IPS-NIHi11 (cell line): ENCODE data around the gene TAF1C.
A peak's percentile ranks its signal among the peaks of the same experiment; 100 is the strongest.

Experiments used
- DNase-seq: peaks from one replicate; pipeline ENCODE4 v3.0.0; 2012; ENCODE audit warnings: mixed read lengths, low spot score

TAF1C gene

GRCh38 chr16:84159800-84160199 is 27.1 kb downstream of the TAF1C start:
- no peak for DNase-seq

- DNase-seq, result no peak
Observed at GRCh38 chr16:84159007-84159406, 27.9 kb downstream of the TAF1C start.

- no peak for DNase-seq
Observed at GRCh38 chr16:84156342-84156784, 30.5 kb downstream of the TAF1C start.

GRCh38 chr16:84155771-84156170 is 31.1 kb downstream of the TAF1C start:
- no peak for DNase-seq

GRCh38 chr16:84155226-84155625 is 31.6 kb downstream of the TAF1C start:
- DNase-seq, result no peak

GRCh38 chr16:84153660-84154214 is 33.1 kb downstream of the TAF1C start:
- DNase-seq, result no peak

- DNase-seq, result no peak
Observed at GRCh38 chr16:84150926-84151325, 35.9 kb downstream of the TAF1C start.

GRCh38 chr16:84144859-84145639 is 41.8 kb downstream of the TAF1C start, which contains the start of the genes DNAAF1 and HSDL1:
Gene DNAAF1 (plus strand): TSS chr16:84145308. CDS start chr16:84145441, 133 bp downstream.
Gene HSDL1 (minus strand): TSS chr16:84145177. CDS start chr16:84131321, 13,856 bp downstream.
- peak; percentile 97 for DNase-seq

- peak; percentile 29 for DNase-seq
Observed at GRCh38 chr16:84144209-84144858, 42.5 kb downstream of the TAF1C start.

- DNase-seq, result no peak
Observed at GRCh38 chr16:84143784-84144199, 43.1 kb downstream of the TAF1C start.

- DNase-seq, result no peak
Observed at GRCh38 chr16:84143081-84143480, 43.8 kb downstream of the TAF1C start.

GRCh38 chr16:84141143-84141670 is 45.6 kb downstream of the TAF1C start:
- no peak for DNase-seq

GRCh38 chr16:84139628-84140258 is 47.1 kb downstream of the TAF1C start:
- DNase-seq, result no peak

- DNase-seq, result peak; percentile 56
Observed at GRCh38 chr16:84138824-84139627, 47.8 kb downstream of the TAF1C start.

GRCh38 chr16:84138500-84138823 is 48.4 kb downstream of the TAF1C start:
- DNase-seq, result no peak

- no peak for DNase-seq
Observed at GRCh38 chr16:84137769-84138357, 49.0 kb downstream of the TAF1C start.

- DNase-seq, result no peak
Observed at GRCh38 chr16:84137287-84137686, 49.6 kb downstream of the TAF1C start.

GRCh38 chr16:84136331-84137125 is 50.3 kb downstream of the TAF1C start:
- no peak for DNase-seq

- DNase-seq, result no peak
Observed at GRCh38 chr16:84132527-84133285, 54.2 kb downstream of the TAF1C start.

GRCh38 chr16:84131117-84131516 is 55.7 kb downstream of the TAF1C start:
- no peak for DNase-seq
